Right lobe of liver (tissue), 4 donors: ENCODE results near the gene ITPR2.

Experiments used
- CTCF ChIP-seq, 4 donors: fragments of 200-600 bp in 3 of 4; fragments of 450-650 bp in 1 of 4; IDR thresholded peaks; one replicate each; pipeline versions ENCODE4 v1.5.1 to v1.8.0; 2016 to 2022; ENCODE audit warnings: antibody characterized with exemption in 4 of 4, mild to moderate bottlenecking in 2 of 4
- POLR2A ChIP-seq: fragments of 450-650 bp; IDR thresholded peaks from one replicate; pipeline ENCODE4 v1.6.1; 2017; ENCODE audit warnings: antibody characterized with exemption, mild to moderate bottlenecking
- donor health status: DM: no; HTN: no; CAD: no.
- donor health status: DM: no; HTN: no; CAD: no.
- donor health status: DM: no; HTN: yes; CAD: no.

DNA sequence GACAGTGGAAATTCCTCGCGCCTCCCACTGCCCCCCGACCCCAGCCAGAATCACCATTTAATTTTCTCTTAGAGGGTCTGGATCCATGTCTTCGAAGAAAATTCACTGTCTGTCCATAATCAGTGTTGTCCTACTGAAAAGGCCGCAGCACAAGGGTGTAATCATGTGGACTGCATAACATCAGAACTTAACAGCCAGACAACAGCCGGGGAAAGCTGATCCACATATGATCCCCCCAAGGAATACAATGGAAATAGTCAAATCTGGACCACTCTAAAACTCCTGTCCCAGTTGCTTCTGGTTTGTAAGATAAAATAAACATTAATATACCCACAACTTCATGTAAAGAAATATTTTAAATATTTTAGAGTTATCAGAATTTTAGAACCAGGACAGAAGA, 460.1 kb downstream of the ITPR2 start:
- no peak for TF ChIP-seq CTCF (IDR thresholded peaks at IDR 0.05)
- TF ChIP-seq POLR2A, result no peak
